VCaP (cell line): ENCODE results near the gene IRF2BPL.
A peak's percentile ranks its signal among the peaks of the same experiment; 100 is the strongest.

Experiments used
- H3K27ac ChIP-seq: fragments of 450-650 bp; 2 replicates; pipeline ENCODE4 v1.5.1; 2017
- CTCF ChIP-seq: fragments of 450-650 bp; conservative IDR thresholded peaks from 2 replicates; pipeline ENCODE4 v1.5.1; 2017; ENCODE audit warnings: mild to moderate bottlenecking, moderate library complexity

Gene IRF2BPL

GRCh38 chr14:77031759-77032490 is 3.4 kb upstream of the IRF2BPL start:
- peak overlapping the region; percentile 100 for H3K27ac ChIP-seq
- TF ChIP-seq CTCF, result no peak

- H3K27ac ChIP-seq, result peak overlapping the region; percentile 100
- TF ChIP-seq CTCF, result peak; percentile 31
Observed at GRCh38 chr14:77027538-77028383, 747 bp downstream of the IRF2BPL start.

GRCh38 chr14:77026930-77027537 is 1.5 kb downstream of the IRF2BPL start:
- H3K27ac ChIP-seq, result peak overlapping the region; percentile 100
- no peak for TF ChIP-seq CTCF

- no peak for TF ChIP-seq CTCF
- H3K27ac ChIP-seq, result peak overlapping the region; percentile 100
Observed at GRCh38 chr14:77026166-77026929, 2.2 kb downstream of the IRF2BPL start.

- TF ChIP-seq CTCF, result no peak
- H3K27ac ChIP-seq, result peak overlapping the region; percentile 100
Observed at GRCh38 chr14:77025744-77026165, 2.8 kb downstream of the IRF2BPL start.

GRCh38 chr14:77024171-77024691 is 4.3 kb downstream of the IRF2BPL start:
- peak overlapping the region; percentile 100 for H3K27ac ChIP-seq
- no peak for TF ChIP-seq CTCF
